GM18870 (cell line): ENCODE measurements around the gene XPO5.
A peak's percentile ranks its signal among the peaks of the same experiment; 100 is the strongest.

Experiments
- ATAC-seq: cut with Tn5 transposase; IDR thresholded peaks from one replicate; pipeline ENCODE4 v1.9.1; 2021; ENCODE audit warnings: moderate library complexity; ENCODE audit not compliant: unreplicated experiment

XPO5 gene

GRCh38 chr6:43517505-43518357, 58.1 kb downstream of the XPO5 start:
- ATAC-seq: no peak

GRCh38 chr6:43516697-43517504, 58.9 kb downstream of the XPO5 start, which contains the start of the genes POLR1C and YIPF3:
POLR1C (plus strand) TSS chr6:43517089; CDS start chr6:43517110, 21 bp downstream.
YIPF3 (minus strand) TSS chr6:43516926; CDS start chr6:43516807, 119 bp downstream.
- ATAC-seq: peak; percentile 83

GRCh38 chr6:43516367-43516696, 59.5 kb downstream of the XPO5 start:
- no peak for ATAC-seq

- ATAC-seq: no peak
These were observed 60.0 kb downstream of the XPO5 start for GRCh38 chr6:43515808-43516207.

- no peak for ATAC-seq
These were observed 63.9 kb downstream of the XPO5 start for GRCh38 chr6:43511824-43512415.

- ATAC-seq: no peak
These were observed 65.0 kb downstream of the XPO5 start for GRCh38 chr6:43510827-43511163.

GRCh38 chr6:43509984-43510826, 65.6 kb downstream of the XPO5 start, which contains the start of gene LRRC73:
LRRC73 (minus strand) TSS chr6:43510346; CDS start chr6:43509785, 561 bp downstream.
- no peak for ATAC-seq

GRCh38 chr6:43509142-43509983, 66.5 kb downstream of the XPO5 start:
- ATAC-seq: no peak

- ATAC-seq: no peak
These were observed 67.2 kb downstream of the XPO5 start for GRCh38 chr6:43508481-43509141.

GRCh38 chr6:43506667-43507471, 69.0 kb downstream of the XPO5 start:
- ATAC-seq: no peak

GRCh38 chr6:43506171-43506570, 69.7 kb downstream of the XPO5 start:
- ATAC-seq: no peak

GRCh38 chr6:43505718-43506117, 70.1 kb downstream of the XPO5 start:
- no peak for ATAC-seq

GRCh38 chr6:43504756-43505593, 70.9 kb downstream of the XPO5 start:
- ATAC-seq: no peak

GRCh38 chr6:43503443-43503842, 72.4 kb downstream of the XPO5 start:
- ATAC-seq: no peak

GRCh38 chr6:43502666-43503065, 73.2 kb downstream of the XPO5 start:
- ATAC-seq: no peak

GRCh38 chr6:43500921-43501320, 74.9 kb downstream of the XPO5 start:
- ATAC-seq: no peak

GRCh38 chr6:43499028-43499815, 76.6 kb downstream of the XPO5 start:
- ATAC-seq: no peak
